Mucosa of descending colon (tissue), 3 donors: ENCODE data around the gene MAT2A. TPM values are rescaled to one million over a fixed set of nuclear protein-coding genes. Genes with fewer than 3 reads are reported as not detected.

Experiments
- ATAC-seq: fragments of 200-7000 bp; cut with Tn5 transposase; one replicate; pipeline ENCODE4 v1.9.1; 2020; ENCODE audit warnings: mild to moderate bottlenecking, moderate library complexity
- DNase-seq, 3 donors: peaks; one replicate each; pipeline ENCODE4 v3.0.0-alpha.2; 2020
- H3K36me3 ChIP-seq: fragments of 200-600 bp; one replicate; pipeline ENCODE4 v1.8.0; 2021; ENCODE audit warnings: low read depth, mild to moderate bottlenecking
- H3K4me1 ChIP-seq: fragments of 200-600 bp; one replicate; pipeline ENCODE4 v1.8.0; 2021; ENCODE audit warnings: low read depth, mild to moderate bottlenecking
- H3K4me3 ChIP-seq: fragments of 200-600 bp; one replicate; pipeline ENCODE4 v1.8.0; 2021; ENCODE audit warnings: mild to moderate bottlenecking
- H3K9me3 ChIP-seq: fragments of 200-600 bp; one replicate; pipeline ENCODE4 v1.8.0; 2021; ENCODE audit warnings: mild to moderate bottlenecking
- intact Hi-C, 2 donors: fragments of 100-400 bp; cut with DNase I in 1 of 2; cut with micrococcal nuclease in 1 of 2; formaldehyde crosslinking; loops; one replicate each; pipeline versions ENCODE4 v1.11.0 to v1.11.1; 2022; cut with DNase I, micrococcal nuclease
- total RNA-seq, 3 donors: library from RNA; stranded (reverse); fragmentation: NEBNext Ultra II Directional in 2 of 3; extraction: Animal tissue kit (Norgen Biotek cat#: 25700) in 2 of 3; gene quantifications; one replicate each; pipeline versions ENCODE4 v1.2.1 to v1.2.4, GENCODE V29; 2021 to 2023
- TF ChIP-seq, protein P1 (sequence below): fragments of 200-600 bp; IDR thresholded peaks from one replicate; pipeline ENCODE4 v1.8.0; 2022; ENCODE audit warnings: antibody characterized with exemption, mild to moderate bottlenecking
- donor health status: DM: no; HTN: no; CAD: no; lungs with moderate emphysema.
- donor health status: DM: no; HTN: no; CAD: no.
- donor health status: DM: no; HTN: yes; CAD: no.

MAT2A gene
- total RNA-seq, 3 donors from 2014 or later, result 156 to 229 (median 167) TPM

- no peak overlapping the region for H3K4me3 ChIP-seq
- H3K36me3 ChIP-seq, result no peaks in the 10 kb centered on the region
- TF ChIP-seq, protein P1, sequence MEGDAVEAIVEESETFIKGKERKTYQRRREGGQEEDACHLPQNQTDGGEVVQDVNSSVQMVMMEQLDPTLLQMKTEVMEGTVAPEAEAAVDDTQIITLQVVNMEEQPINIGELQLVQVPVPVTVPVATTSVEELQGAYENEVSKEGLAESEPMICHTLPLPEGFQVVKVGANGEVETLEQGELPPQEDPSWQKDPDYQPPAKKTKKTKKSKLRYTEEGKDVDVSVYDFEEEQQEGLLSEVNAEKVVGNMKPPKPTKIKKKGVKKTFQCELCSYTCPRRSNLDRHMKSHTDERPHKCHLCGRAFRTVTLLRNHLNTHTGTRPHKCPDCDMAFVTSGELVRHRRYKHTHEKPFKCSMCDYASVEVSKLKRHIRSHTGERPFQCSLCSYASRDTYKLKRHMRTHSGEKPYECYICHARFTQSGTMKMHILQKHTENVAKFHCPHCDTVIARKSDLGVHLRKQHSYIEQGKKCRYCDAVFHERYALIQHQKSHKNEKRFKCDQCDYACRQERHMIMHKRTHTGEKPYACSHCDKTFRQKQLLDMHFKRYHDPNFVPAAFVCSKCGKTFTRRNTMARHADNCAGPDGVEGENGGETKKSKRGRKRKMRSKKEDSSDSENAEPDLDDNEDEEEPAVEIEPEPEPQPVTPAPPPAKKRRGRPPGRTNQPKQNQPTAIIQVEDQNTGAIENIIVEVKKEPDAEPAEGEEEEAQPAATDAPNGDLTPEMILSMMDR, result no peak
- no peak for ATAC-seq
- no peak for DNase-seq
- no peaks in the 10 kb centered on the region for H3K9me3 ChIP-seq
- intact Hi-C loops, result no loop called here
- peaks cover 19% of the 10 kb centered on the region for H3K4me1 ChIP-seq
Observed at GRCh38 chr2:85527787-85528186, 11.2 kb upstream of the MAT2A start.

DNA sequence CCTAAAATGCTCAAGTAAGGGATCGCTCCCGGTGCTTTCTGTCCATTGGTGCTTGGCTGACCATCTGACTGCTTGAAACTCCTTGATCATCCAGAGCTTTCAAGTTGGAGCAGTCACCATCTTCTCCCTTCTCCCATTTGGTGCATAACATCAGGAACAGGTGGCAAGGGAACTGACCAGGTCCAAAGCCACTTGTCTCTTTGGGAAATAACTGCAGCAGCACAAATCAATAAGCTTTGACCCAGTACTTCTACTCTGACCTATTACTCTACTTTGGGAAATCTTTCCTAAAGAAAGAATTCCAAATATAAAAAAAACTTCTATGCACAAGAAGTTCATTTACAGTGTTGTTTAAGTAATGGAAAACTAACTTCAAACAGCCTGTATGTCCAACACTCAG is 10.6 kb upstream of the MAT2A start:
- no peak overlapping the region for H3K4me3 ChIP-seq
- H3K4me1 ChIP-seq, result peaks cover 13% of the 10 kb centered on the region
- TF ChIP-seq, protein P1, result no peak
- ATAC-seq (no peak), DNase-seq (no peak)
- H3K9me3 ChIP-seq, result no peaks in the 10 kb centered on the region
- intact Hi-C loops, result no loop called here
- no peaks in the 10 kb centered on the region for H3K36me3 ChIP-seq

GRCh38 chr2:85529809-85530208 is 9.2 kb upstream of the MAT2A start:
- TF ChIP-seq, protein P1, result no peak
- ATAC-seq, result no peak
- intact Hi-C loops, result no loop called here
- H3K4me1 ChIP-seq, result peaks cover 9% of the 10 kb centered on the region
- H3K4me3 ChIP-seq, result no peak overlapping the region
- no peaks in the 10 kb centered on the region for H3K9me3 ChIP-seq
- DNase-seq, result no peak
- H3K36me3 ChIP-seq, result no peaks in the 10 kb centered on the region

GRCh38 chr2:85531589-85531988 is 7.4 kb upstream of the MAT2A start:
- ATAC-seq (no peak), DNase-seq (no peak)
- intact Hi-C loops, result no loop called here
- TF ChIP-seq, protein P1, result no peak
- H3K36me3 ChIP-seq, result no peaks in the 10 kb centered on the region
- H3K9me3 ChIP-seq, result no peaks in the 10 kb centered on the region
- peaks cover 9% of the 10 kb centered on the region for H3K4me1 ChIP-seq
- H3K4me3 ChIP-seq, result no peak overlapping the region

GRCh38 chr2:85534099-85534498 is 4.9 kb upstream of the MAT2A start:
- TF ChIP-seq, protein P1, result no peak
- Histone ChIP-seq H3K4me3 (no peak overlapping the region), H3K36me3 (no peaks in the 10 kb centered on the region), H3K4me1 (peaks cover 21% of the 10 kb centered on the region), H3K9me3 (no peaks in the 10 kb centered on the region)
- no peak for ATAC-seq
- peak in 1 of 3 donors; percentile 48 for DNase-seq
- intact Hi-C loops, result no loop called here

GRCh38 chr2:85534881-85535280 is 4.1 kb upstream of the MAT2A start:
- TF ChIP-seq, protein P1, result no peak
- DNase-seq, result no peak
- Histone ChIP-seq H3K4me1 (peaks cover 21% of the 10 kb centered on the region), H3K36me3 (no peaks in the 10 kb centered on the region), H3K9me3 (no peaks in the 10 kb centered on the region), H3K4me3 (no peak overlapping the region)
- ATAC-seq, result no peak
- intact Hi-C loops, result loop anchor here in 1 of 2 donors (5.0 kb wide), 1 partner anchor 98 kb away; no protein-coding TSS in a partner anchor
